Activated T-cell treated with anti-CD3 and anti-CD28 coated beads, Interleukin-2, amount 50 U/mL, for 72 hours (primary cell): ENCODE measurements around the gene C1S. TPM values are rescaled to one million over a fixed set of nuclear protein-coding genes. Genes with fewer than 3 reads are reported as not detected.
"Not testable (repeated sequence)": the region's sequence is repeated elsewhere in the genome, so short reads cannot be mapped to it uniquely, and the experiment has no call there.

Experiments
- ATAC-seq, 2 donors: fragments of 150-1000 bp; cut with Tn5 transposase; replicated peaks in 1 of 2; 2 replicates each; pipeline ENCODE4 v1.10.0; 2021; ENCODE audit warnings: moderate library complexity in 2 of 2, mild to moderate bottlenecking in 1 of 2
- DNase-seq, 2 donors: peaks; one replicate each; pipeline ENCODE4 v3.0.0; 2021 to 2022; ENCODE audit warnings: mixed read lengths in 1 of 2
- H3K27ac Mint-ChIP-seq: one replicate; pipeline ENCODE4 v1.8.0; 2022; ENCODE audit warnings: mild to moderate bottlenecking, moderate library complexity, mixed read lengths
- H3K27me3 Mint-ChIP-seq: one replicate; pipeline ENCODE4 v1.8.0; 2022; ENCODE audit warnings: low read depth, mixed read lengths
- H3K36me3 Mint-ChIP-seq, 2 donors: one replicate each; pipeline ENCODE4 v1.8.0; 2022; ENCODE audit warnings: mixed read lengths in 2 of 2, mild to moderate bottlenecking in 1 of 2; ENCODE audit not compliant: insufficient read depth in 2 of 2
- H3K4me1 Mint-ChIP-seq: one replicate; pipeline ENCODE4 v1.8.0; 2022; ENCODE audit warnings: low read depth, mixed read lengths
- H3K4me3 Mint-ChIP-seq, 2 donors: one replicate each; pipeline ENCODE4 v1.8.0; 2022; ENCODE audit warnings: mild to moderate bottlenecking in 2 of 2, mixed read lengths in 2 of 2, moderate library complexity in 2 of 2
- H3K9me3 Mint-ChIP-seq, 2 donors: one replicate each; pipeline ENCODE4 v1.8.0; 2022; ENCODE audit warnings: mixed read lengths in 2 of 2
- total RNA-seq, 2 donors: library from RNA; stranded (reverse); gene quantifications; one replicate each; pipeline ENCODE4 v1.2.3, GENCODE V29; 2022

Gene C1S
- total RNA-seq, 2 donors from 2014 or later: 4.0 to 6.6 TPM

- H3K36me3 Mint-ChIP-seq: no peaks in the 10 kb centered on the region
- no peaks in the 10 kb centered on the region for H3K27me3 Mint-ChIP-seq
- DNase-seq (no peak), ATAC-seq (no peak)
- no peak overlapping the region for H3K27ac Mint-ChIP-seq
- no peaks in the 10 kb centered on the region for H3K4me1 Mint-ChIP-seq
- H3K9me3 Mint-ChIP-seq: no peaks in the 10 kb centered on the region
- no peak overlapping the region for H3K4me3 Mint-ChIP-seq
These were observed 29.2 kb upstream of the C1S start for GRCh38 chr12:7031306-7031705.

DNA sequence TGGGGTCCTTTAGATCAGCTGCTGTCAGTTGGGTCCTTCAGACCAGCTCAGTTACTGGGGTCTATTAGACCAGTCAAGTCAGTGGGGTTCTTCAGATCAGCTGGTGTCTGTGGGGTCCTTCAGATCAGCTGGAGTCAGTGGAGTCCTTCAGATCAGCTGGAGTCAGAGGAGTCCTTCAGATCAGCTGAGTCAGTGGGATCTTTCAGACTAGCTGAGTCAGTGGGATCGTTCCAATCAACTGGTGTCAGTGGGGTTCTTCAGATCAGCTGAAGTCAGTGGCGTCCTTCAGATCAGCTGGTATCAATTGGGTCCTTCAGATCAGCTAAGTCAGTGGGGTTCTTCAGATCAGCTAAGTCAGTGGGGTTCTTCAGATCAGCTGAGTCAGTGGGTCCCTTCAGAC lies 27.5 kb upstream of the C1S start:
- no peak overlapping the region for H3K4me3 Mint-ChIP-seq
- no peaks in the 10 kb centered on the region for H3K36me3 Mint-ChIP-seq
- no peak for ATAC-seq
- peaks cover 6% of the 10 kb centered on the region for H3K4me1 Mint-ChIP-seq
- no peak for DNase-seq
- H3K27me3 Mint-ChIP-seq: no peaks in the 10 kb centered on the region
- H3K9me3 Mint-ChIP-seq: no peaks in the 10 kb centered on the region
- H3K27ac Mint-ChIP-seq: no peak overlapping the region

DNA sequence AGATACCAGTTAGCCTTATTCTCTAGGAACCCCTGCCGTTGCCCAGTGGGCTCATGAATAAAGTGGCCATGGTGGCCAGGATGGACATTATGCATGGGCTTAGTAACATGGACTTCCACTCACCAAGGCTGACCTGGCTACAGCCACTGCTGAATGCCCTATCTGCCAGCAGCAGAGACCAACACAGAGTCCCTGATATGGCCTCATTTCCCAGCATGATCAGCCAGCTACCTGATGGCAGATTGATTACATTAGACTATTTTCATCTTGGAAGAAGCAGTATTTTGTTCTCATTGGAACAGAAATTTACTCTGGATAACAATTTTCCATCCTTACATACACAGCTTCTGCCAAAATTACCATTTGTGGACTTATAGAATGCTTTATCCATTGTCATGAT lies 26.1 kb upstream of the C1S start:
- ATAC-seq: no peak
- DNase-seq: no peak
- no peak overlapping the region for H3K27ac Mint-ChIP-seq
- peaks cover 6% of the 10 kb centered on the region for H3K4me1 Mint-ChIP-seq
- no peak overlapping the region for H3K4me3 Mint-ChIP-seq
- no peaks in the 10 kb centered on the region for H3K36me3 Mint-ChIP-seq
- no peaks in the 10 kb centered on the region for H3K27me3 Mint-ChIP-seq
- H3K9me3 Mint-ChIP-seq: no peaks in the 10 kb centered on the region

DNA sequence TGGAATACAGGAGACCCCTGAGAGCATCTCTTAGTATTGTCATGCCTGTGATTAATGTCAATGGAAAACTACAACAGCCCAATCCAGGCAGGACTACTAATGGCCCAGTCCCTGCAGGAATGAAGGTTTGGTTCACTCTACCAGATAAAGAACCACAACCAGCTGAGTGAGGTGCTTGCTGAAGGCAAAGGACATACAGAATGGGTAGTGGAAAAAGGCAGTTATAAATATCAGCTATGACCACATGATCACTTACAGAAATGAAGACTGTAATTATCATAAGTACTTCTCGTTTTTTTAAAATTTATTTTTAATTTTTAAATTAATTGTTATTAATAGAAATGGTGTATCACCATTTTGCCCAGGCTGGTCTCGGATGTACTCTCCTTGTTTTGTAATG lies 25.1 kb upstream of the C1S start:
- H3K4me1 Mint-ChIP-seq: peaks cover 6% of the 10 kb centered on the region
- no peak overlapping the region for H3K4me3 Mint-ChIP-seq
- DNase-seq (no peak), ATAC-seq (no peak)
- H3K9me3 Mint-ChIP-seq: no peaks in the 10 kb centered on the region
- no peak overlapping the region for H3K27ac Mint-ChIP-seq
- no peaks in the 10 kb centered on the region for H3K27me3 Mint-ChIP-seq
- no peaks in the 10 kb centered on the region for H3K36me3 Mint-ChIP-seq

GRCh38 chr12:7037411-7037810 lies 23.1 kb upstream of the C1S start:
- not testable (repeated sequence) for H3K27me3 Mint-ChIP-seq, ATAC-seq, H3K27ac Mint-ChIP-seq, H3K9me3 Mint-ChIP-seq, H3K4me3 Mint-ChIP-seq, DNase-seq, H3K4me1 Mint-ChIP-seq, H3K36me3 Mint-ChIP-seq

DNA sequence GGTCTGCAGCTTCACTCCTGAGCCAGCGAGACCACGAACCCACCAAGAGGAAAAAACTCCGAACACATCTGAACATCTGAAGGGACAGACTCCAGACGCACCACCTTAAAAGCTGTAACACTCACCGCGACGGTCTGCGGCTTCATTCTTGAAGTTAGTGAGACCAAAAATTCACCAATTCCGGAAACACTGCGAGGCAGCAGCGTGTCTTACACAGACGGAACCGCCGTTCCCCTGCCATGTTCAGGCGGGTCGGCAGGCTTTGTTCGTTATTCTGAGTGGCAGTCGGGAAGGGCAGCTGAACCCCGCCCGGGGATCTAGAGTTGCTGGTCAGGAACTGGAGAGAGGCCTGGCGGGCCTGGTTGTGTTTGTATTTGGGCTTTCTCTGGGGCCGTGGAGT lies 21.9 kb upstream of the C1S start:
- ATAC-seq (no peak), DNase-seq (no peak)
- H3K4me1 Mint-ChIP-seq: peaks cover 6% of the 10 kb centered on the region
- no peaks in the 10 kb centered on the region for H3K36me3 Mint-ChIP-seq
- no peaks in the 10 kb centered on the region for H3K9me3 Mint-ChIP-seq
- H3K27ac Mint-ChIP-seq: no peak overlapping the region
- no peaks in the 10 kb centered on the region for H3K27me3 Mint-ChIP-seq
- H3K4me3 Mint-ChIP-seq: no peak overlapping the region

GRCh38 chr12:7039403-7039802 lies 21.1 kb upstream of the C1S start:
- no peaks in the 10 kb centered on the region for H3K27me3 Mint-ChIP-seq

DNA sequence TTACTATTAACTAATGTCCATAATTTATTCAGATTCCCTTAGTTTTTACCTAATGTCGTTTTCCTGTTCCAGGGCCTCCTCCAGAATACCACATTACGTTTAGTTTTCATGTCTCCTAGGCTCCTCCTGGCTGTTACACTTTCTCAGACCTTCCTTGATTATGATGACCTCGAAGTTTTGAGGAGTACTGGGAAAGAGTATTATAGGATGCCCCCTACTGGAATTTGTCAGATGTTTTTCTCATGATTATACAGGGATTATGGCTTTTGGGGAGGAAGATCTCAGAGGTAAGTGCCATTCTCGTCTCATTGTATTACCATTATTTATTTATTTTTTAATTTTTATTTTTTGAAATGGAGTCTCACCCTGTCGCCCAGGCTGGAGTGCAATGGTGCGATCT lies 17.7 kb upstream of the C1S start:
- Mint-ChIP-seq H3K4me3 (no peak overlapping the region), H3K9me3 (no peaks in the 10 kb centered on the region), H3K27me3 (no peaks in the 10 kb centered on the region), H3K36me3 (no peaks in the 10 kb centered on the region), H3K4me1 (no peaks in the 10 kb centered on the region), H3K27ac (no peak overlapping the region)
- DNase-seq (no peak), ATAC-seq (no peak)

More at GRCh38 chr12:7039403-7039802, 21.1 kb upstream of the C1S start:
- DNase-seq: no peak
- Mint-ChIP-seq H3K36me3 (no peaks in the 10 kb centered on the region), H3K27ac (no peak overlapping the region), H3K4me3 (no peak overlapping the region), H3K9me3 (no peaks in the 10 kb centered on the region), H3K4me1 (peaks cover 6% of the 10 kb centered on the region)
- no peak for ATAC-seq

- Mint-ChIP-seq H3K4me1 (no peaks in the 10 kb centered on the region), H3K4me3 (no peak overlapping the region), H3K36me3 (no peaks in the 10 kb centered on the region), H3K27ac (no peak overlapping the region), H3K27me3 (no peaks in the 10 kb centered on the region), H3K9me3 (no peaks in the 10 kb centered on the region)
- ATAC-seq (no peak), DNase-seq (no peak)
These were observed 14.6 kb upstream of the C1S start for GRCh38 chr12:7045913-7046312.

- H3K36me3 Mint-ChIP-seq: no peaks in the 10 kb centered on the region
- H3K9me3 Mint-ChIP-seq: no peaks in the 10 kb centered on the region
- no peaks in the 10 kb centered on the region for H3K27me3 Mint-ChIP-seq
- no peaks in the 10 kb centered on the region for H3K4me1 Mint-ChIP-seq
- ATAC-seq (no peak), DNase-seq (no peak)
- no peak overlapping the region for H3K27ac Mint-ChIP-seq
- no peak overlapping the region for H3K4me3 Mint-ChIP-seq
These were observed 14.0 kb upstream of the C1S start for GRCh38 chr12:7046383-7047105.

DNA sequence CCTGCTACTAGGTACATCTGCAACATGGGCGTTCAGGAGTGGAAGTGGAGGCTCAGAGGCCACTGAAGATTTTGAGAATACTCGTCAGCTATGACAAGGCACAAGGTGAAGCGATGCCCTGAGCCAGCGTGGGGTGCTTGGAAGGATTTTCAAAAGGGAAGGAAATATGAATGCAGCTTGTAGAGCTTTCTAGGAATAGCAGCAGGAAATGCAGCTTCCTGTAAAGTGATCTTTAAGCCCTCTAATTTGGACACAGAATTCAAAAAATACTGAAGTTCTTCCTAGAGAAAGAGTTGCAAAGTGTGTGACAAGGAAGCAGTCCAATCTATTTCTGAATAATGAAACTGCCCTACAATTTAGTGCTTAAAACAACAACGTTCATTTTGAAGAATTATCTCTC lies 13.2 kb upstream of the C1S start:
- Mint-ChIP-seq H3K27me3 (no peaks in the 10 kb centered on the region), H3K4me3 (no peak overlapping the region), H3K9me3 (no peaks in the 10 kb centered on the region), H3K4me1 (no peaks in the 10 kb centered on the region), H3K36me3 (no peaks in the 10 kb centered on the region), H3K27ac (no peak overlapping the region)
- DNase-seq (no peak), ATAC-seq (no peak)

DNA sequence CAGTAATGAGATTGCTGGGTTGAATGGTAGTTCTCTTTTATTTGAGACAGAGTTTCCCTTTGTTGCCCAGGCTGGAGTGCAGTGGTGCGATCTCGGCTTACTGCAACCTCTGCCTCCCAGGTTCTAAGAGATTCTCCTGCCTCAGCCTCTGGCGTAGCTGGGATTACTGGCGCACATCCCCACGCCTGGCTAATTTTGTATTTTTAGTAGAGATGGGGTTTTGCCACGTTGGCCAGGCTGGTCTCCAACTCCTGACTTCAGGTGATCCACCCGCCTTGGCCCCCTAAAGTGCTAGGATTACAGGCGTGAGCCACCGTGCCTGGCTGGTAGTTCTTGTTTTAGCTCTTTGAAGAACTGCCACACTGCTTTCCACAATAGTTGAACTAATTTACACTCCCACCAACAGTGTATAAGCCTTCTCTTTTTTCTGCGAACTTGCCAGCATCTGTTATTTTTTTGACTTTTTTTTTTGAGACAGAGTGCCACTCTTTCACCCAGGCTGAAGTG lies 11.0 kb upstream of the C1S start:
- not testable (repeated sequence) for H3K27ac Mint-ChIP-seq, H3K4me3 Mint-ChIP-seq, H3K4me1 Mint-ChIP-seq, H3K27me3 Mint-ChIP-seq, DNase-seq, ATAC-seq, H3K9me3 Mint-ChIP-seq, H3K36me3 Mint-ChIP-seq

GRCh38 chr12:7049973-7050372 lies 10.5 kb upstream of the C1S start:
- H3K27me3 Mint-ChIP-seq, H3K9me3 Mint-ChIP-seq, H3K4me3 Mint-ChIP-seq, H3K4me1 Mint-ChIP-seq, H3K36me3 Mint-ChIP-seq, ATAC-seq, DNase-seq, H3K27ac Mint-ChIP-seq: not testable (repeated sequence)

DNA sequence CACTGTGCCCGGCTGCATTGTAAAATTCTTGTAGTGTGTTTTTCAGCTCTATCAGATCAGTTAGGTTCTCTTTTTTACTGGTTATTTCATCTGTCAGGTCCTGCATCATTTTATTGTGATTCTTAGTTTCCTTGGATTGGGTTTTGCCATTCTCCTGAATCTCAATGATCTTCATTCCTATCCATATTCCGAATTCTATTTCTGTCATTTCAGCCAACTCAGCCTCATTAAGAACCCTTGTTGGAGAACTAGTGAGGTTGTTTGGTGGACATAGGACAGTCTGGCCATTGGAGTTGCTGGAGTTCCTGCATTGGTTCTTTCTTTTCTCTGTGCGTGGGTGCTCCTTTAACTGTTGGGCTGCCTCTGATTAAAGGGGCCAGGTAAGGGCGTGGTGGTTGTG lies 5.6 kb upstream of the C1S start:
- ATAC-seq: no peak
- no peaks in the 10 kb centered on the region for H3K4me1 Mint-ChIP-seq
- DNase-seq: no peak
- H3K27me3 Mint-ChIP-seq: peaks cover 6% of the 10 kb centered on the region
- H3K9me3 Mint-ChIP-seq: no peaks in the 10 kb centered on the region
- no peak overlapping the region for H3K27ac Mint-ChIP-seq
- no peaks in the 10 kb centered on the region for H3K36me3 Mint-ChIP-seq
- H3K4me3 Mint-ChIP-seq: no peak overlapping the region
